Measurements from ENCODE around the gene SLC12A8.
"Not testable (repeated sequence)": the region's sequence is repeated elsewhere in the genome, so short reads cannot be mapped to it uniquely, and the experiment has no call there.

The SLC12A8 gene

DNA sequence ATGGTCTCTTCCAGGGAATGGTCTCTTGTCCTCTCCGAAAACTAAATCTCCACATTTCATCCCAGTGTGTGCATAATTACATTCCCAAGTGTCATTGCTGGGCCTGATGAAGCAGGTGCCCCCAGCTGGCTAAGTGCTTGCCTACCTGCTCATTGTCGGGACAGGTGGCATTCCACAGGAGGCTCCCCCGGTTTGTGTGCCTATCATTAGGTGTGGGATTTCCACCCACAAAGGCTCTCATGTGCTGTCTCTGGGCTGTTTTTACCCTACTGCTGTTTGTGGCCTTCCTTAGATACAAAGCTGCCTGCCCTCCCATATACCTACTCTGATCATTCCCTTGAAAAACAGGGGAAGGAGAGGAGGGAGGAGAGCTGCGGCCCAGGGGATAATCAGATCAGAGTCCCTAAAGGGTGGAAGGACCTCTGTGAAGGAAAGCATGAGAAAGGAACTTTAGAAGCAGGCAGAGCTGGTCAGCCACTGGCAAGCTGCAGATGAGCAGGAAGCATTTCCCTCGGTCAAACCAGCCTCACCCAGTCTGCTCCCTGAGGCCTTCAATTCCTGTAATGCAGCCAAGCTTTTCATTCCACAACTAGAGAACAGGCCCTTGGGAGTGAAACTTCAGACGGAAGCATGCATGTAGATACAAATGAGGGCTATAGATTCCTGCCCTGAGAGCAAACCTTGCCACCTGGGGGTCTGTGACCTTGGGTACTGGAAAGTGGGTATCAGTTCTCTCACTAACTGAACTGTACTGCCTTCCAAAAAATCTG lies 96.1 kb downstream of the SLC12A8 start:
- no peak for DNase-seq (ENCODE audit: low read depth, low spot score)

DNA sequence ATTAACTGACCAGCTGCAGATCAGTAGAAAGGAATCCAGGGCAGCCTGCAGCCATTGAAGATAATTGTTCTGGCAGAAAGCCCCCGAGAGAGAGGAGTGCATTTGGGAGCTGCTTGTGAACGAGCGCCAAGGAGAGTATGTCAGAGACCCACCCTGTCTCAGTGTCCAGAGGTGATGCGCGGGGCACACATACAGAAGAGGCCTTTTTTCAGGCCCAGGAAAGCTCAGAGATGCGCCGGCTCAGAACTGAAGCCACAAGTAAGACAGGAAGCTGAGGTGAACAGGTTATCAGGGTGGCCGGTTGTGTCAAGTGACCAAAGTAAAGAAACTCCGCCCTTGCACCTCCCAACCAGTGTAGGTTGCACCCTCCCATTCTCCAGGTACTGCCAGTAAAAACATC lies 96.9 kb downstream of the SLC12A8 start:
- no peak for DNase-seq (ENCODE audit: low read depth, low spot score)

DNA sequence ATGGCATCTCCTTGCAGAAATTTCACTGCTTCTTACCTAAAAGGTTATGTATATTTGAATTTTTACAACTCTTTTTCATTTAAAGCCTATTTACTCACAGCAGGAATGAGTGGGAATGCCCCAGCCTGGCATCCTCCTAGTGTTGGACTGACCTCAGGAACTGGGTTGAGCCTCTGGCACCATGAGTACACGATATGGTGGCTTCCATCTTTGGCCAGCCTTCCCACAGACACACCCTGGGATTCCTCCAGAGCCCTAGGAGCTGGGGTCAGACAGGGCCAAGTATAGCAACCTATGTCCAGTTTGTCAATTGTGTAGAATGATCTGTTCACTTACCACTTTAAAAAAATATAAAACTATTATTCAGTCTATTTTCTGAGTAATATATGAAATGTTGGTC lies 99.6 kb downstream of the SLC12A8 start:
- no peak for DNase-seq (ENCODE audit: low read depth, low spot score)

DNA sequence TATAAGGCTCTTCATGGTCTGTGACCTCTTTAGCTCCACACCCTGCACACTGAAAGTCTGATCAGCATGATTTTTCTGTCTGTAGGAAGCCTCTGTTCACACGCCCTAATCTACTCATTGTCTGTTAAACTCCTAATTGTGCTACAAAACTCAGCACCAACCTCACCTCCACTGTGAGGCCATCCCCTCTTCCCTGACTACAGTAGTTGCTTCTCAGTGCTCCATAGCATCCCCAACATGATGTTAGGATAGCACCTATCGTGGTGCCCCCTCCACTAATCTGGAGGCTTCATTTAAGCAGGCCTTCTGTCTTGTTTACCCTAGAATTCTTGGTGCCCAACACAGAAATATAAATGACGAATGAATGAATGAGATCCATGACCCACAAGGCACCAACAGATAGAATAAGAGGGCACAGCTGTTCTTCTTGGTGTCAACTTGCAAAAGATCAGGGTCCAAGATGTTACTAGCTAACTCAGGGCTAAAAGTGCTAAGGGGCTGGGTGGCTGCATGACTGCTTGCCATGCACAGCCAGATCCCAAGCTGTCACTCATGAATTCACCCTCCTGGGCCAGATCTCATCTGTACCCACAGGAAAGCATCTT lies 101.6 kb downstream of the SLC12A8 start:
- DNase-seq (ENCODE audit: low read depth, low spot score): no peak

DNA sequence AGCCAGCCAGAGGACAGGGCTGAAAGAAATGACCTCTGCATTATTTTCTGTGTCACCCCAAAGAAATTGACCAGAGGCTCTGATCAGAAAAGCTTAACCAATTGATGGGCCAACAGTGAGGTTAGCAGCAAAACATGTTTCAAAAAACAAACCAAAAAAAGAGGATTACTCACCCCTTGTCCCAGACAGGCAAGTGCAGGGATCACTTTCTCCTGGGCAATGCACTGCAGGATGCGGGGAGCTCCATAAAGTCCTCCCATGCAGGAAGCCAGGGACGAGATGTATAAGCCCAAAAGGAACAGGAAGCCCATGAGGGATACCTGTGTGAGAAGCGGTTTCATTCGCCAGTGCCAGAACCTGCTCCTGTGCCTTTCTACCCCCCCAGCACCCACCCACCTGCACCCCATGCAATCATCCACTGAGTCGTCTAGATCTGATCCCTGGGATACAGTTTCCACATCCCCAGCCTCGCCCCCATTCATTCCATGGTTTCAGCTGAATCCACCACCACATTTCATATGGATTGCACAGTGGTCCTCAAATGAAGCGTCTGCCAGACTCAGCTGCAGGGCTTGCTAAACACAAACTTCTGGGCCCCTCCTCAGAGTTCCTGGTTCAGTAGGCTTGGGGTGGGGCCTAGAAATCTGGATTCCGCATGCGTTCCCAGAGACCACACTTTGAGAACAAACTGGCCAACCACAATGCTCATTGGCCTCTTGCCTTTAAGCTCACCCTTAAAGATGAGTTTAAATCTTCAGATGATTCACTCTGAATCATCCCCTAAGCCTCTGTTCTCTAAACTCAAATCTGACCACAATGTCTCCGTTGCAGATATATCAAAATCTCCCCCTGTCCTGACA lies 102.3 kb downstream of the SLC12A8 start:
- no peak for DNase-seq (ENCODE audit: low read depth, low spot score)

DNA sequence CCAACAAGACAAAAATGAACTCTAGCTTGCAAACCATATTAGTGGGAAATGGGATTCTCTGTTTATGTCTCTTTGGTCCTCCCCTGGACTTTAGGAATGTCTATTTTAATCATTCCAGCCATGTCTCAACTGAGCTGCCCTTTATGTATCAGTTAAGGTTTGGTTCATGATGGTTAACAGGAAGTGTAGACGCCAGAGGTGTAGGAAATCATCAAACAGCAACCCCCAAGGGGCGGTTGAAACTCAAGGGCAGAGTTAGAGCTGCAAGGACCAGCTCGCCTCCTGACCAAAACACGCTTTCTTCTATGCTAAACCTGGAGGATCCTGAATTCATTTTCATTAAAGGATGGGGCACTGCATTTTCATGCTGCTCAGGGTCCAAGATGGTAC lies 103.0 kb downstream of the SLC12A8 start:
- DNase-seq (ENCODE audit: low read depth, low spot score): no peak

DNA sequence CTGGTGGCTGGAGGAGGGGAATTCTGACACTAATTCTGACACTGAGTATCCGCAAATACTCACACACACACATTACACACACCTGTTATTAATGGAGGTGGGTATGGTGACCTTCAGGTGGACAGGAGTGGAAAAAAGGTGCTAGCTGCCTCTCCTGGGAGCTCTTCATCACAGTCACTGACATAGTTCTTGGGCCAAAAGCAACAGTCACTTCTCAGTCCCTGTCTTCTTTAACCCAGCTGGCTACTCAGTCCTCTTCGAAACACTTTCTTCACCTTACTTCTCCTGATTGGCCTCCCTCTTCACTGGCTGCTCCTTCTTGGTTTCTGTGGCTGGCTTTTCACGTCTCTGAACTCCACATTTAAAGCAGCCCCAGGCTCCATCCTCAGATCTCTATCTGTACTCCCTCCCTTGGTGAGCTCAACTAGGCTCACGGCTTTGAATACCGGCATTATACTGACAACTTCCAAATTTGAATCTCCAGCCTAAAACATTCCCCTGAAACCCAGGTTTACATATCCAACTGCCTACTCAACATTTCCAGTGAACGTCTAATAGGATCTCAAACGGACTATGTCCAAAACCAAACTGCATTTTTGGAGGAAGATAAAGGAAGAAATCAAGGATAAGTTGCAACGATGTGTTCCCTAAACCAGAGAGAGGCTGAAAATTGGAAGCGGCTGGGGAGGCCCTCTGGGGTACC lies 103.6 kb downstream of the SLC12A8 start:
- DNase-seq (ENCODE audit: low read depth, low spot score): no peak

DNA sequence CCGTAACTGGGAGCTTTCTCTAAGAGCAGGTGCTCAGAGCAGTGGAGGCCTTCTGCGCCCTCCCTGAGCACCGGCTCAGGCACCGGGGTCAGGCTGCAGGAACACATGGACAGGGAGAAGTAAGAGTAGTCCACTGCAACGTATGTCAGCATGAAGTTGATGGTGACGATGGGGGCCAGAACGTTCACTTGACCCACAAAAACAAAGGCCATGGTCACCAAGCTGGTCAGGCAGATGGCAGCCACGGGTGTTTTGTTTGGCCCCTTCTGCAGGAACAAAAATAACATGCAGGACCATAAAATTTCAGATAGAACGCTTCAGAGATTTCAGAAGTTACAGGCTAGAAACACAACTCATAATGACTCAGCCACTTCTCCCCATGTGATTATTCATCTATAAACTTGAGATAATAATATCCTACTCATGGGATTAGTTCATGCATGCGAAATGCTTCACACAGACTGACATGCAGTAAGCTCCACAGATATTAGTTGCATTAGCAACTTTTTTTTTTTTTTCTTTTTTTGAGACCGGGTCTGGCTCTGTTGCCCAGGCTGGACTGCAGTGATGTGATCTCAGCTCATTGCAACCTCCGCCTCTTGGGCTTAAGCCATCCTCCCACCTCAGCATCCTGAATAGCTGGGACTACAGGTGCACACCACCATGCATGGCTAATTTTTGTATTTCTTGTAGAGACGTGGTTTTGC lies 104.5 kb downstream of the SLC12A8 start:
- DNase-seq (ENCODE audit: low read depth, low spot score): no peak

DNA sequence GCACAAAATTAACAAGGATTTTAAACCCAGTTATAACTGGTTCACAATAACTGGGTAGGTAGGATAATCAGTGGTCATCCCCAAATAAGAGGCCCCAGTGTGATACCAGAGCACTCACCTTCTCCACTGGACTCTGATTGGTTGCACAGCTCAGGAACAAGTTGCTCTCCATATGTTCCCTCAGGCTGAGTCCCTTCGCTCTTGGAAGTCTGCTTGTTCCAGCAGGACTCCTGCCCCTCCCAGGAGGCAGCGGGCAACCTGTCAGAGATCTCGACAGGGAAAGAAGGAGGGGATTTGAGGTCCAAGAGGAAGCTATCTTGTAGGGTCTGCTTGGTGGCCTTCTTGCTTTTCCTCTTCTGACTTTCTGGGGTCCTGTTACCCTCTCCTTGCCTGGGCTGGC lies 105.2 kb downstream of the SLC12A8 start:
- no peak for DNase-seq (ENCODE audit: low read depth, low spot score)

DNA sequence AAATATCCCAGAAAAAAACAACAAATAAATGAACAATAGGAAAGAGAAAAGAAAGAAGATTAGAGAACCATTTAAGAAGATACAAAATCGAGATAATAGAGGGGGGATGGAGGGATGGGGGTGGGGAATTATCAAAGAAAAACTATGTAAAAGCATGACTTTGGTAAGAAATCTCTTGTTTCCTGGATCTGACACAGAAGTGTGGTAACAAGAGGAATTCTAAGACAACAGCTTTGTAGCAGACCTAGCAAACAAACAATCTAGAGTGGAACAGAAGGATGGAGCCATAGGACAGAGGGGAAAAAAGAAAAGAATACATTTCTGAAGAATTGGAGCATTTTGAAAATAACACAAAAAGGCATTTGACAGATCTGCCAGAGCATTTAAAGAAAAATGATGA lies 107.4 kb downstream of the SLC12A8 start:
- DNase-seq (ENCODE audit: low read depth, low spot score): no peak

DNA sequence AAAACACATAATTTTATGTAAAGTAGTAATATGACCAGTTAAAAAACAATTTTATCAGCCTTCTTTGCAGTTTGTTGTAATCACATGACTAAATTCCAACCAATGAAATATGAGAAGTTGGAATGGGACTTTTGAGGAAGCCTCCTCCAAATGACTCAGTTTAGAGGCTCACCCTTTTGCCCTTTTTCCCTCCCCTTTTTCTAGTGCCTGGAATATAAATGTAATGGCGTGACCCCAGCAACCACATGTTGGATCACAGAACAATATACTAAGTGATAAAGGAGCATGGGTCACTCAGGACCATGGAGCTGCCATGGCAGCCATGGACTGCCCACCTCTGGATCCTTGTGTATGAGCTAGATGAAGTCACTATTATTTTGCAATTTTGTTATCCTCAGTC lies 107.9 kb downstream of the SLC12A8 start:
- DNase-seq (ENCODE audit: low read depth, low spot score): no peak

DNA sequence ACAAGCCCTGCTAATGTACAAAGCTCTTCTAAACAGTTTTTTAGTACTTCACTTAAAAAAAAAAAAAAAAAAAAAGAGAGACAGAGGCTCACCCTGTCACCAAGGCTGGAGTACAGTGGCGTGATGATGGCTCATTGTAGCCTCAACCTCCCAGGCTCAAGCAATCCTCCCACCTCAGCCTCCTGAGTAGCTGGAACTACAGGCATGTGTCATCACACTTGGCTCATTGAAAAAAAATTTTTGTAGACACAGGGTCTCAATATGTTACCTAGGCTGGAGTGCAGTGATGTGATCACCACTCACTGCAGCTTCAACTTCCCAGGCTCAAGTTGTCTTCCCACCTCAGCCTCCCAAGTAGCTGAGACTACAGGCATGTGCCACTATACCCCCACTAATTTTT lies 109.1 kb downstream of the SLC12A8 start:
- DNase-seq (ENCODE audit: low read depth, low spot score): no peak

DNA sequence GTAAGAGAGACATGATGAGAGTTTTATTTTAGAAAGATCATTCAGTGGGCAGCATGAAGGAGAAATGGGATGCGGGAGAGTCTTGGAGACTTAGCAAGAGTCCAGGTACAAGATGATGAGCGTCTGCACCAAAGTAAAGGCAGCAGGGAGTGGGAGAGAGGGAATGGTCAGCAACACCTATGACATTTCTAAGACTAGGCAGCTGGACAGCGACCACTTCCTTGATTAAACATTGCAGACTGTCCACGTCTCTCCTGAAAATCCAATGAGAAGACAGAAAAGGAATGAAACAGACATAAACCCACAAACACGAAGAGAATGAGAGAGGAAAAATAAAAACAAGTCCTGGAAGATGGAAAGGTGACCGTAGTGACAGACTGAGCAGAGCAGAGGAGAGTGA lies 110.1 kb downstream of the SLC12A8 start:
- no peak for DNase-seq (ENCODE audit: low read depth, low spot score)

DNA sequence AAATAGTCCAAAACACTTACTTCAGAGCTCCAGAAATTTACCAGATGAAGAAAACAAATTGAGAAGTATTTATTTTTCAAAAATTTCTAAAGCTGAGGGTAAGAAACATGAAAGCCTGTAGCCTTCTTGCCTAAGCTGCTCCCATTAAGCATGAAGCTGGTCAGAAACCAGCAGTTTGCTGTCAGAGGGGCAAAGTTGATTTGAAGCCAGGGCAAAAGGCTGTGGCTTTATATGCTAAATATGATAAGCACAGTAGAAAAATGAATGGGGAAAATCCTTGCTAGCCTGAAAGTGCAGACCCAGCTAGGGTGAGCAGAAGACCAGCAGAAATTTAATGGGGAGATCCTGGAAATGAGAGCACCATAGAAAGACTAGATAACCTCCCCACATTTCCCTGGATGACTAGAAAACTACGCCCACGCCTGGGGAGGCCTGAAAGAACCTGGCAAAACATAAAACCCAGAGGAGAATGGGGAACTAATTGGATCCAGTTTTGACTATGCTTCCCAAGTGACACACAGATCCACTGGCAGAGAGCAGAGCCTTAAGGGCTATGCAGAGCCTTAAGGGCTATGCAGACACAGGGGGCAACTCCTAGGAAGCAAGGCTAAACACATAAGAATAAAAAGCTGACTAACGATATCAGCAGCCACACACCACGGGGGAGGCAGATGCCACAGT lies 113.8 kb downstream of the SLC12A8 start:
- DNase-seq (ENCODE audit: low read depth, low spot score): no peak

DNA sequence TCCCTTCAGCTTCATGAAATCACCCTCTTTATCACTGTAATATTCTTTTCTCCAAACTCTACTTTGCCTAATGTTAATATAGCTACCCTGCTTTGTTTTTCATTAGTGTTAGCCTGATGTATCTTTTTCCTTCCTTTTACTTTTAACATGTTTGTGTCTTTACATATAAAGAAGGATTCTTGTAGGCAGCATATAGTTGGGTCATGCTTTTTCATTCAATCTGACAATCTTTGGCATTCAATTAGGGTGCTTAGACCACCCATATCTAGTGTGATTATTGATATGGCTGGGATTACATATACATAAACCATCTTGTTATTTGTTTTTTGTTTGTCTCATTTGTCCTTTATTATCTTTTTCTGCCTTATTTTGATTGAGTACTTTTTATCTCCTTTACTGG lies 121.9 kb downstream of the SLC12A8 start:
- DNase-seq (ENCODE audit: low read depth, low spot score): no peak

DNA sequence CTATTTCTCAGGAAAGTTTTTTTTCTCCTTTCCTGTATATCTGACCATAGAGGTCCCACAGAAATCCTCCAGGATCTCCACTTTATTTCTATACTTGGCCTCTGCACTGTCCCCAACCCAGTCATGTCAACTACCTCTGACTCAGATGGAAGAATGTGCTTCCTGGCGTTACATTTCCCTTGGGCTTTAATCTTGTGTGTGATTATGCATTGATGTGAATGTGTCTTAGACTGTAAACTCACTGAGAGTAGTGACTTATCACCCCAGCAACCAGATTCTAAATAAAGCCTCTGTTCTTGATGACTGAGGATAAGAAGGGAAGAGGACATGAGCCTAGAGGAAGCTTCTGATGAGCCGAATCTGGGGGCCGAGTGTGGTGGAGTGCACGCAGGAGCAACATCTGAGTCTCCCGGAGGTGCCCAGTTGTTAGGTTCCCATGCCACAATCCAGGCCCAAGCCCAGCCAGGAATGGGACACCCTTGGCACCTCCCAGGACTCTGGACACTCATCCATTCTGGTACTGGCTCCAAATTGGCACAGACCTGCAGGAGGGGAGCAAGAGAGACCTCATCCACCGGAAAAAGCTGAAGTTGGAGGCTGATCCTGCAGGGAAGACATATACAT lies 124.7 kb downstream of the SLC12A8 start:
- no peak for DNase-seq (ENCODE audit: low read depth, low spot score)

DNA sequence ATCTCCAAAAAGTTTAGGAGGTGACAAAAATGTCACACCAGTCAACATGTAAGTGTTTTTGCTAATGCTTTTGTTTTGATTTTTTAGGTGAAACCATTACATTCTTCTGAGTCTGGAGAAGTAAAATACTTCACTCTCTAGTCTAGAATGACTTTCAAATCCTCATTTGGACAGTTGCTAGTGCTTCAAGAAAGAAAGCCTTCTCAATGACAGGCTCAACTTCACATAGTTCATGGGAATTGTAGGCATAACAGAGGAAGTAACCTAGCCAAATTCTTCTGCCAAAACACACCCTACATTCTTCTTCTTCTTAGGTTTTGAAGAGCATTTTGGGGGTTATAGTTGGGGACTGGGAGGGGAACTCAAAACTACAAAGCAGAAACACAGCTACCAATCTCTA lies 127.4 kb downstream of the SLC12A8 start:
- no peak for DNase-seq (ENCODE audit: low read depth, low spot score)

DNA sequence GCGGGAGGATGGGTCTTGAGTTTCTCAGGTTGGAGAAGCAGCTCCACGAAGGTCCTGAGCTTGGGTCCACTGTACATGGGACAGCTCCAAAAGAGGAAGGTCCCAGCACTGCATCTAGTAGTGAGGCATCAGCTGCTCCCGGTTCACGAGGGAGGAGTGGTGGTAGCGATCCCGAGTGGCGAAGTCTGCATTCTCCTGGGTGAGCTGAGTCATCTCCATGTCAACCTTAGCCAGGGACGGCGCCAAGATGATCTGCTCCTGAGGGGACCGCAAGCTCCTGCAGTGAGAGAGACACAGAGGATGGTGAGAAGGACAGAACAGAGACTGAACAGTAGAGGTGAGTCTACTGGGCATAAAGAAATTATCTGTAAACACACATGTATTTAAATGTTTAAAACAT lies 128.8 kb downstream of the SLC12A8 start:
- no peak for DNase-seq (ENCODE audit: low read depth, low spot score)

DNA sequence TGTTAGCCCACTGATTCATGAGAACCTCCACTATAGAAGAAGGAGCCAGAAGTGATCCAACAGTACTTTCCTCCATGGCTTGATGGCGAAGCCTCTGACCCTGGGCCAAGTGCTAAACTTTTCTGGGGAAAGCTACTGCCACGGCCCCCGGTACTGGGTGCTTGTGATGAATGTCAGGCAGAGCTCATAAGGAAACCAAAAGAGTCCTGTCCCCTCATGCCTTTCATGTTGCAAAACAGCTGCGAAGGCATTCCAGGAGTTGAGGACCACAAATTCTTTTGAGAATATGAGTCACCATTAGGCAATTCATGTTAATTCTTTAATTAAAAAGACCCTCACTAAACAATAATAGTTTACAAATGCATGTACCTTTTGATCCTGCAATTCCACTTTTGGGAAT lies 130.2 kb downstream of the SLC12A8 start:
- not testable (repeated sequence) for DNase-seq (ENCODE audit: low read depth, low spot score)

DNA sequence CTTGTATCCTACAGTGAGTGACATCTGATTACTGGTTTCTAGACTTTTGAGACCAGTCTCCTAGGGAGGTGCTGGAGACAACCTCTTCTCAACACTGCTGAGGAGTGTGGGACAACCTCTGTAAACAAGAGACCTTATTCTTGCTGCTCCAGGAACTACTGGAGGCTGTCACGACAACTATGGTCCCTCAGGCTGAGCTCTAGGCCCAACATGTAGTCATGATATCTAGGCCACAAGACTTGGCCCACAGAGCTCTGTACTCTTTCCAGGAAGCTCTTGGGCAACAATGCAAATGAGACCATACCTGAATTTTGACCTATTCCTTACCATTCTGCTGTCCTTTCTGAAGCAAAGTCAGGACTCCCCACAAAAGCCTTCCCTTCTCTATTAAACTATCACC lies 132.5 kb downstream of the SLC12A8 start:
- no peak for DNase-seq (ENCODE audit: low read depth, low spot score)

Measured in activated naive CD8-positive, alpha-beta T cell treated with anti-CD3 and anti-CD28 coated beads, Interleukin-2, amount 50 U/mL, for 16 hours (primary cell).